H1 (cell line): ENCODE results near the gene HTR1D. TPM values are rescaled to one million over a fixed set of nuclear protein-coding genes. Genes with fewer than 3 reads are reported as not detected.

Source experiments
- BCL11A ChIP-seq, 2 experiments: IDR thresholded peaks; one replicate each; pipeline ENCODE4 v1.6.1; 2011; ENCODE audit warnings: low read depth in 2 of 2, low read length in 2 of 2, mild to moderate bottlenecking in 2 of 2
- CBX5 ChIP-seq: fragments of 300-800, 300-1000 bp; sonication (generic); IDR thresholded peaks from 2 replicates; pipeline ENCODE4 v1.7.1; 2016; ENCODE audit warnings: antibody characterized with exemption, low read length, low read depth
- CEBPB ChIP-seq: IDR thresholded peaks from 2 replicates; pipeline ENCODE4 v1.6.1; 2012; ENCODE audit warnings: low read depth, low read length
- CHD1 ChIP-seq: IDR thresholded peaks from 2 replicates; pipeline ENCODE4 v1.6.1; 2012; ENCODE audit warnings: low read depth, low read length, improper control_type of control experiment
- CTBP2 ChIP-seq: IDR thresholded peaks from 2 replicates; pipeline ENCODE4 v1.7.0; 2011; ENCODE audit warnings: borderline replicate concordance, mild to moderate bottlenecking, moderate library complexity, mixed read lengths, low read length; ENCODE audit not compliant: insufficient read depth, insufficient read length
- CTCF ChIP-seq, 3 experiments: IDR thresholded peaks; 1 replicate in 2 of 3; 2 replicates in 1 of 3; pipeline versions ENCODE4 v1.5.1 to v1.6.1; 2011; ENCODE audit warnings: low read length in 3 of 3, mild to moderate bottlenecking in 3 of 3, inconsistent platforms in 2 of 3, low read depth in 1 of 3, moderate library complexity in 1 of 3; ENCODE audit not compliant: insufficient read depth in 1 of 3; ENCODE audit errors: control extremely low read depth in 1 of 3
- FOSL1 ChIP-seq: IDR thresholded peaks from 2 replicates; pipeline ENCODE4 v1.6.1; 2011; ENCODE audit warnings: mild to moderate bottlenecking, low read depth, low read length, moderate library complexity; ENCODE audit not compliant: insufficient read depth
- GABPA ChIP-seq: IDR thresholded peaks from 2 replicates; pipeline ENCODE4 v1.6.1; 2011; ENCODE audit warnings: mild to moderate bottlenecking, low read length, moderate library complexity, borderline replicate concordance; ENCODE audit not compliant: insufficient read depth
- GTF2F1 ChIP-seq: IDR thresholded peaks from 2 replicates; pipeline ENCODE4 v1.6.1; 2012; ENCODE audit warnings: low read depth, low read length, improper control_type of control experiment, borderline replicate concordance
- HDAC2 ChIP-seq, 2 experiments: fragments of 300-600 bp in 1 of 2; sonication (generic) in 1 of 2; IDR thresholded peaks; 2 replicates each; pipeline ENCODE4 v1.6.1; 2011 to 2012; ENCODE audit warnings: low read depth in 2 of 2, low read length in 2 of 2, mild to moderate bottlenecking in 2 of 2, moderate library complexity in 2 of 2, borderline replicate concordance in 1 of 2, inconsistent platforms in 1 of 2
- MAFK ChIP-seq: IDR thresholded peaks from 2 replicates; pipeline ENCODE4 v1.6.1; 2012; ENCODE audit warnings: low read depth, mild to moderate bottlenecking, improper control_type of control experiment, low read length
- NRF1 ChIP-seq: IDR thresholded peaks from 2 replicates; pipeline ENCODE4 v1.6.1; 2011; ENCODE audit warnings: mild to moderate bottlenecking, low read depth, low read length, improper control_type of control experiment
- PHF8 ChIP-seq: fragments of 200-600 bp; sonication (generic); conservative IDR thresholded peaks from 2 replicates; pipeline ENCODE4 v1.7.1; 2012; ENCODE audit warnings: low read depth, mild to moderate bottlenecking, inconsistent platforms, low read length, moderate library complexity
- POLR2A ChIP-seq, 2 experiments: IDR thresholded peaks; 1 replicate in 1 of 2; 2 replicates in 1 of 2; pipeline ENCODE4 v1.6.1; 2011; ENCODE audit warnings: low read depth in 2 of 2, low read length in 2 of 2, mild to moderate bottlenecking in 2 of 2; ENCODE audit errors: control extremely low read depth in 1 of 2
- POU5F1 ChIP-seq: IDR thresholded peaks from 2 replicates; pipeline ENCODE4 v1.6.1; 2011; ENCODE audit warnings: low read depth, mild to moderate bottlenecking, low read length, moderate library complexity
- RAD21 ChIP-seq, 2 experiments: IDR thresholded peaks in 1 of 2; conservative IDR thresholded peaks in 1 of 2; 2 replicates each; pipeline ENCODE4 v1.6.1; 2011; ENCODE audit warnings: low read depth in 2 of 2, low read length in 2 of 2, improper control_type of control experiment in 1 of 2, inconsistent platforms in 1 of 2, mild to moderate bottlenecking in 1 of 2, moderate library complexity in 1 of 2
- RBBP5 ChIP-seq: IDR thresholded peaks from 2 replicates; pipeline ENCODE4 v1.7.1; 2012; ENCODE audit warnings: low read depth, mild to moderate bottlenecking, inconsistent platforms, low read length, moderate library complexity, borderline replicate concordance
- SRF ChIP-seq: IDR thresholded peaks from 2 replicates; pipeline ENCODE4 v1.6.1; 2011; ENCODE audit warnings: mild to moderate bottlenecking, low read depth, low read length, moderate library complexity
- SUZ12 ChIP-seq: fragments of 200-600 bp; sonication (generic); IDR thresholded peaks from 2 replicates; pipeline ENCODE4 v1.6.1; 2012; ENCODE audit warnings: mild to moderate bottlenecking, inconsistent platforms, low read length, moderate library complexity, mixed read lengths
- TCF12 ChIP-seq: IDR thresholded peaks from 2 replicates; pipeline ENCODE4 v1.6.1; 2011; ENCODE audit warnings: low read depth, mild to moderate bottlenecking, low read length
- polyA plus RNA-seq, 7 experiments: library from polyadenylated mRNA; depleted of rRNA in 3 of 7; stranded (reverse) in 5 of 7; unstranded in 2 of 7; fragments of >200 nt in 5 of 7; fragments of 200-250 nt in 2 of 7; gene quantifications; 1 replicate in 5 of 7; 2 replicates in 1 of 7; 4 replicates in 1 of 7; pipeline versions ENCODE4 v1.2.1 to v1.2.3, GENCODE V29; 2011 to 2013; ENCODE audit warnings: missing spikeins in 2 of 7, mixed read lengths in 2 of 7
- total RNA-seq: library from RNA; stranded (reverse); fragmentation: NEBNext Ultra II Directional; extraction: Animal tissue kit (Norgen Biotek cat#: 25700); gene quantifications from 2 replicates; pipeline ENCODE4 v1.2.1, GENCODE V29; 2021

Gene HTR1D
- total and polyA plus RNA-seq, 2 of the 8 experiments (the other 6 are each of a cell fraction or from before 2014, with no cell fraction given) = 8.8 to 11.5 TPM

- peak in 2 of 3 experiments; percentile 5 to 10; a peak in 1 of 4 replicates for TF ChIP-seq CTCF (IDR thresholded peaks at IDR 0.05; ENCODE audit: control extremely low read depth in 1 of 3, insufficient read depth in 1 of 3, low read depth in 1 of 3, low read length in 3 of 3)
- TF ChIP-seq RBBP5 = peak; percentile 78; the same call in 1 of the 2 replicates
- peak; percentile 49; the same call in 1 of the 2 replicates for TF ChIP-seq SUZ12
- no peak for TF ChIP-seq CHD1
- TF ChIP-seq POLR2A (IDR thresholded peaks at IDR 0.05; ENCODE audit: control extremely low read depth in 1 of 2, low read depth in 2 of 2, low read length in 2 of 2) = no peak
- no peak for TF ChIP-seq PHF8
- no peak for TF ChIP-seq CTBP2
- no peak for TF ChIP-seq NRF1
- no peak for TF ChIP-seq GABPA
- TF ChIP-seq GTF2F1 = no peak
- no peak for TF ChIP-seq TCF12
- no peak for TF ChIP-seq HDAC2 (IDR thresholded peaks at IDR 0.05; ENCODE audit: borderline replicate concordance in 1 of 2, low read depth in 2 of 2, low read length in 2 of 2)
- no peak for TF ChIP-seq CEBPB
- TF ChIP-seq FOSL1 = no peak
- peak in 1 of 2 experiments; percentile 17; a peak in 1 of 4 replicates for TF ChIP-seq RAD21 (IDR thresholded peaks at IDR 0.05 in 1 of 2, conservative IDR thresholded peaks at IDR 0.05 in 1 of 2; ENCODE audit: low read depth in 2 of 2, low read length in 2 of 2)
- TF ChIP-seq SRF = 0 out of 2 replicates have a peak, but pooled peaks have one; percentile 9
- TF ChIP-seq BCL11A (IDR thresholded peaks at IDR 0.05; ENCODE audit: low read depth in 2 of 2, low read length in 2 of 2) = no peak
- TF ChIP-seq POU5F1 = no peak
- no peak for TF ChIP-seq CBX5
- TF ChIP-seq MAFK = no peak
Observed at GRCh38 chr1:23177438-23178380, 39.6 kb downstream of the HTR1D start (continued).
